ENCODE measurements around the gene CCAR1.
"Not testable (repeated sequence)": the region's sequence is repeated elsewhere in the genome, so short reads cannot be mapped to it uniquely, and the experiment has no call there.

The CCAR1 gene, protein sequence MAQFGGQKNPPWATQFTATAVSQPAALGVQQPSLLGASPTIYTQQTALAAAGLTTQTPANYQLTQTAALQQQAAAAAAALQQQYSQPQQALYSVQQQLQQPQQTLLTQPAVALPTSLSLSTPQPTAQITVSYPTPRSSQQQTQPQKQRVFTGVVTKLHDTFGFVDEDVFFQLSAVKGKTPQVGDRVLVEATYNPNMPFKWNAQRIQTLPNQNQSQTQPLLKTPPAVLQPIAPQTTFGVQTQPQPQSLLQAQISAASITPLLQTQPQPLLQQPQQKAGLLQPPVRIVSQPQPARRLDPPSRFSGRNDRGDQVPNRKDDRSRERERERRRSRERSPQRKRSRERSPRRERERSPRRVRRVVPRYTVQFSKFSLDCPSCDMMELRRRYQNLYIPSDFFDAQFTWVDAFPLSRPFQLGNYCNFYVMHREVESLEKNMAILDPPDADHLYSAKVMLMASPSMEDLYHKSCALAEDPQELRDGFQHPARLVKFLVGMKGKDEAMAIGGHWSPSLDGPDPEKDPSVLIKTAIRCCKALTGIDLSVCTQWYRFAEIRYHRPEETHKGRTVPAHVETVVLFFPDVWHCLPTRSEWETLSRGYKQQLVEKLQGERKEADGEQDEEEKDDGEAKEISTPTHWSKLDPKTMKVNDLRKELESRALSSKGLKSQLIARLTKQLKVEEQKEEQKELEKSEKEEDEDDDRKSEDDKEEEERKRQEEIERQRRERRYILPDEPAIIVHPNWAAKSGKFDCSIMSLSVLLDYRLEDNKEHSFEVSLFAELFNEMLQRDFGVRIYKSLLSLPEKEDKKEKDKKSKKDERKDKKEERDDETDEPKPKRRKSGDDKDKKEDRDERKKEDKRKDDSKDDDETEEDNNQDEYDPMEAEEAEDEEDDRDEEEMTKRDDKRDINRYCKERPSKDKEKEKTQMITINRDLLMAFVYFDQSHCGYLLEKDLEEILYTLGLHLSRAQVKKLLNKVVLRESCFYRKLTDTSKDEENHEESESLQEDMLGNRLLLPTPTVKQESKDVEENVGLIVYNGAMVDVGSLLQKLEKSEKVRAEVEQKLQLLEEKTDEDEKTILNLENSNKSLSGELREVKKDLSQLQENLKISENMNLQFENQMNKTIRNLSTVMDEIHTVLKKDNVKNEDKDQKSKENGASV

GRCh38 chr10:68720793-68721672, at the start of gene CCAR1:
Gene CCAR1, plus strand, starts transcription at chr10:68721239. Its CDS starts 1,266 bp downstream, at chr10:68722505.
- DNase-seq (ENCODE audit: low read depth in 1 of 2, low spot score in 1 of 2) = peak; percentile 93 to 95

DNA sequence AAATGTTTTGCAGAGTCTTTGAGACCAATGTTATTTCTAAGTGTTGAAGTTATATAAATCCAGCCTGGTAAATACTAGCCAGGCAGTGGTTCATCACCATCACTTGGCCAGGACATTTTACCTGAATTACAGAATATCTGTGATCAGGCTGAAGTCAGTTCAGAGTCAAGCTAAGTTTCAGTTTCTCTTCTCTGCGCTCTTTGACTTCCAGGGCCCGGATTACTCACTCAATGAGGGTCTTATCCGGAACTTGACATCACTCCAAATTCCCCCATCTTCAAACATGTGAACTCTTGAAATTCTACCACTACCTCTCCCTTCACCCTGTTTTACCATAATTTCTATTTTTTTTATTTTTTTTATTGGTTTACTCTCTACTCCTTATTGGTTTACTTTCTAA, 36.6 kb upstream of the CCAR1 start:
- DNase-seq (ENCODE audit: low read depth in 1 of 2, low spot score in 1 of 2) = no peak

DNA sequence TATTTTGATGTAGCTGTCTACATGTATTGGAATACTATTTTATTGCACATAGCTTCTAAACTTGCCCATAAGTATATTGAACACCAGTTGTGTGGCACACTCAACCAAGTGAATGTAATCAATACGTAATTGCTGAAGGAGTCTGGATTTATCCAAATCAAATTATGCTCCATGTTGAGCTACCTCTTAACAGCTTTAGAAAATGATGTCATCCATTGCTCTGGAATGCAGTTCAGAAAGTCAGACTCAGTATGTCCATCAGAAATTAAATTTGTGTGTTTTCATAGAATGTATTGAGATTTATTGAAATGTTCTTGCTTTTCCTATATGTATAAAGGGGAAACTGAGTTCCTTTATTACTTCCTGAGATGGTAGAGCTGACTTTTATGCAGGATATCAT, 25.0 kb upstream of the CCAR1 start:
- no peak for DNase-seq (ENCODE audit: low read depth in 1 of 2, low spot score in 1 of 2)

DNA sequence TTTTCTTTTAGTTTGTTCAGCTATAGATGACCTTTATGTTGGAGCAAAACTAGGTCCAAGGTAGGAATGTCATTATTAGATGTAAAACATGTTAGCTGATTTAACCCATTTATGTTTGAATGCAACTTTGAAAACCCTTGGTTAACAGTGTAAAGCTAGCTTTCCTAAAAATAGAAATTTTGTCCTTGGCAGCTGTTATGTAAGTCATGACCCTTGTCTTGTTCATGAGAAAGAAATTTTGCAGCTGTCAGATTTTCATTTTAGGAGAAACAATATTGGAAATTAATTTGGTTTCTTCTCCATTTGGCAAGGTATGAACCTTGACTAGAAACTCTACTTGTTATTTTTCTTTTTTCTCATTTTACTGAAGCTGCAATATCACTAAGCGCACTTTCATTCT, 23.9 kb upstream of the CCAR1 start:
- no peak for DNase-seq (ENCODE audit: low read depth in 1 of 2, low spot score in 1 of 2)

GRCh38 chr10:68700197-68700596, 20.8 kb upstream of the CCAR1 start:
- no peak for DNase-seq (ENCODE audit: low read depth in 1 of 2, low spot score in 1 of 2)

DNA sequence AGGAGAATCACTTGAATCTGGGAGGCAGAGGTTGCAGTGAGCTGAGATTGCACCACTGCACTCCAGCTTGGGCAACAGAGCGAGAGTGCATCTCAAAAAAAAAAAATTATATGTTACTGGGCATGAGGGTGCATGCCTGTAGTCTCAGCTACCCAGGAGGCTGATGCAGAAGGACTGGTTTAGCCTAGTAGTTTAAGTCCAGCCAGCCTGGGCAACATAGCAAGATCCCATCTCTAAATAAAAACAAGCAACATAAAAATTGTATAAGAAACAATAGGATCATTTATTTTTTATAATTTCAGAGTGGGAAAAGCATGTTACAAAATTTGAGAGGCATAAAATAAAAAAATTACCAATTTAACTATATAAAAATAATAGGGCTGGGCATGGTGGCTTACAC, 15.5 kb upstream of the CCAR1 start:
- no peak for DNase-seq (ENCODE audit: low read depth in 1 of 2, low spot score in 1 of 2)

DNA sequence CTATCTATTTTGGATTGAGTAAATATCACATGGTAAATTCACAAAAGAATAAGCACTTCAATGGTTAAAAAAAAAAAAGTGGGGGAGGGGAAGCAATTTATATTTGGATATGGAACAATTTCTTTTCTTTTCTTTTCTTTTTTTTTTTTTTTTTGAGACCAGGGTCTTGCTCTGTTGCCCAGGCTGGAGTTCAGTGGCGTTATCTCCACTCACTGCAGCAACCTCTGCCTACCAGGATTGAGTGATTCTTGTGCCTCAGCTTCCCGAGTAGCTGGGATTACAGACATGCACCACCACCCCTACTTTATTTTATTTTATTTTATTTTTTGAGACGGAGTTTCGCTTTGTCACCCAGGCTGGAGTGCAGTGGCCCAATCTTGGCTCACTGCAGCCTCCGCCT, 12.1 kb upstream of the CCAR1 start:
- not testable (repeated sequence) for DNase-seq (ENCODE audit: low read depth in 1 of 2, low spot score in 1 of 2)

DNA sequence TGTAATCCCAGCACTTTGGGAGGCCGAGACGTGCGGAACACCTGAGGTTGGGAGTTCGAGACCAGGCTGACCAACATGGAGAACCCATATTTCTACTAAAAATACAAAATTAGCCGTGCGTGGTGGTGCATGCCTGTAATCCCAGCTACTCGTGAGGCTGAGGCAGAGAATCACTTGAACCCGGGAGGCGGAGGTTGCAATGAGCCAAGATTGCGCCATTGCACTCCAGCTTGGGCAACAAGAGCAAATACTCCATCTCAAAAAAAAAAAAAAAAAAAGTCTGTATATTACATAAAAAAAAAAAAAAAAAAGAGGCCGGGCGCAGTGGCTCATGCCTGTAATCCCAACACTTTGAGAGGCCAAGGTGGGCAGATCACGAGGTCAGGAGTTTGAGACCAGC, 8.0 kb upstream of the CCAR1 start:
- not testable (repeated sequence) for DNase-seq (ENCODE audit: low read depth in 1 of 2, low spot score in 1 of 2)

- DNase-seq (ENCODE audit: low read depth in 1 of 2, low spot score in 1 of 2) = no peak
Observed at GRCh38 chr10:68717435-68717834, 3.6 kb upstream of the CCAR1 start.

DNA sequence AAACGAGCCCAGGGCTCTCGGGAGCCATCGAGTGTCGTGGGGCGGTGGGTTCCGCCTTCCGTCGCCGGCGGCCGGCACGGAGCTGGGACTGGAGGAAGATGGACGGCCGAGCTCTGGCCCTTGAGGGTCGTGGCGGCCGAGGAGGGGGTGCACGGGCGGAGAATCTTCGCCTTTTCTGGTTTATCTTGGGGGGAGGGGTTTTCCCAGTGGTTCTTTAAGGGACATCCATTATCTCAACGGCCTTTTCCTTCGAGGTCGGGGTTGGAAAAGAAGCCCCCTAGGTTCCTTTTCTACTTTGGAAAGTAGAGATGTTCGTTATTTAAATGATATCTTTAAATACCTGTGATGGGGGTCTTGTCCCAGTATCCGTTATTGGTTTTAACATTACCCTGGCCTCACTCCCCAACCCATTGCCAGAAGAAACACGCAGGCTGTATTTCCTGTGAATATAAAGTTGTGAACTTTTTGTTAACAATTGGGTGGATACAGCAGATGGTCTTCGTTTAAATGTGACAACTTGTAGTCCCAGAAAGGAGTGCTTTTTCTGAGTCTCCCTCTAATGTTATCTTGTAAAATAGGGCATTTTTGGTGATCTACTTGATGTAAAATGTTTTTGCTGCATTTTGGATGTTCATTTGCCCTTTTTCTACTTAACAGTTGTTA, 765 bp downstream of the CCAR1 start:
- DNase-seq (ENCODE audit: low read depth in 1 of 2, low spot score in 1 of 2) = no peak

DNA sequence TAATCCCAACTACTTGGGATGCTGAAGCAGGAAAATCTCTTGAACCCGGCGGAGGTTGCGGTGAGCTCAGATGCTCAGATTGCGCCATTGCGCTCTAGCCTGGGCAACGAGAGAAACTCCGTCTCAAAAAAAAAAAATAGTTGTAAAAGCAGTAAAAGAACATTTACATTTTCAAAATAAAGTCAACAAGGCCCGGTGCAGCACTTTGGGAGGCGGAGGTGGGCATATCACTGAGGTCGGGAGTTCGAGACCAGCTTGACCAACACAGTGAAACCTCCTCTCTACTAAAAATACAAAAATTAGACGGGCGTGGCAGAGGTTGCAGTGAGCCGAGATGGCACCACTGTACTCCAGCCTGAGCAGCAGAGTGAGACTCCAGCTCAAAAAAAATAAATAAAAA, 4.0 kb downstream of the CCAR1 start:
- DNase-seq (ENCODE audit: low read depth in 1 of 2, low spot score in 1 of 2) = no peak

- DNase-seq (ENCODE audit: low read depth in 1 of 2, low spot score in 1 of 2) = no peak
Observed at GRCh38 chr10:68727146-68727545, 6.1 kb downstream of the CCAR1 start.

- no peak for DNase-seq (ENCODE audit: low read depth in 1 of 2, low spot score in 1 of 2)
Observed at GRCh38 chr10:68732651-68733050, 11.6 kb downstream of the CCAR1 start.

DNA sequence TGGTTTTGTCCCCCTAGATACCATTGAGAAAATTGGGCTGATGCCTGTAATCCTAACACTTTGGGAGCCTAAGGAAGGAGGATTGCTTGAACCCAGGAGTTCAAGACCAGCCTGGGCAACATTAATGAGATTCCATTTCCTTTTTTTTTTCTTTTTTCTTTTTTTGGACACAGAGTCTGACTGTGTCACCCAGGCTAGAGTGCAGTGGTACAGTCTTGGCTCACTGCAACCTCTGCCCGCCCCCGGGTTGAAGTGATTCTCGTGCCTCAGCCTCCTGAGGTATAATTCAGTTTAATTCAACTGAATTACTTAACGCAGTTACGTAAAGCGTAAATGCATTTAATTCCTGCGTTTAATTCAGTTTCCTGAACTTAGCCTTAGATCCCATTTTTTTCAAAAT, 13.3 kb downstream of the CCAR1 start:
- no peak for DNase-seq (ENCODE audit: low read depth in 1 of 2, low spot score in 1 of 2)

- no peak for DNase-seq (ENCODE audit: low read depth in 1 of 2, low spot score in 1 of 2)
Observed at GRCh38 chr10:68735119-68735518, 14.1 kb downstream of the CCAR1 start.

- DNase-seq (ENCODE audit: low read depth in 1 of 2, low spot score in 1 of 2) = not testable (repeated sequence)
Observed at GRCh38 chr10:68735739-68736138, 14.7 kb downstream of the CCAR1 start.

DNA sequence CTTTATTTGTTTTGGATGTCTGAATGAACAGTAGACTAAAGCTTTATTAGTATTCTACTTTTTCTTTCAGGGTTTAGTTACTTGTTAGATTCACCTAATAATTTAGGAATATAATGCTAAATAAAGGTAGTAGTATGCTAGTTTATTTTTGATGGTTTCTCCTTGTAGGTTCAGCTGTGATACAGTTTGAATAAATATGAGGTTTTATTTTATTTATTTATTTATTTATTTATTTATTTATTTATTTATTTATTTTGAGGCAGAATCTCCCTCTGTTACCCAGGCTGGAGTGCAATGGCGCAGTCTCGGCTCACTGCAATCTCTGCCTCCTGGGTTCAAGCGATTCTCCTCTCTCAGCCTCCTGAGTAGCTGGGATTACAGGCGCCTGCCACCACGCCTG, 19.6 kb downstream of the CCAR1 start:
- not testable (repeated sequence) for DNase-seq (ENCODE audit: low read depth in 1 of 2, low spot score in 1 of 2)

DNA sequence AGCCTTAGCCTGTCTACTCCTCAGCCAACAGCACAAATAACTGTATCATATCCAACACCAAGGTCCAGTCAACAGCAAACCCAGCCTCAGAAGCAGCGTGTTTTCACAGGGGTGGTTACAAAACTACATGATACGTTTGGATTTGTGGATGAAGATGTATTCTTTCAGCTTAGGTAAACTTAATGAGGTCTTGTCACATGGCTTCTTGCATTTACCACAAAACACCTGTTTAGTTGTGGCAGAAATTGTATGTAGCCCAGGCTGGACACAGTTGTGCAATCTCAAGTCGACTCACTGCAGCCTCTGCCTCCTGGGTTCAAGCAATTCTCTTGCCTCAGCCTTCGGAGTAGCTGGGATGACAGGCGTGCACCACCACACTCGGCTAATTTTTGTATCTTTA, 21.4 kb downstream of the CCAR1 start:
- DNase-seq (ENCODE audit: low read depth in 1 of 2, low spot score in 1 of 2) = no peak

DNA sequence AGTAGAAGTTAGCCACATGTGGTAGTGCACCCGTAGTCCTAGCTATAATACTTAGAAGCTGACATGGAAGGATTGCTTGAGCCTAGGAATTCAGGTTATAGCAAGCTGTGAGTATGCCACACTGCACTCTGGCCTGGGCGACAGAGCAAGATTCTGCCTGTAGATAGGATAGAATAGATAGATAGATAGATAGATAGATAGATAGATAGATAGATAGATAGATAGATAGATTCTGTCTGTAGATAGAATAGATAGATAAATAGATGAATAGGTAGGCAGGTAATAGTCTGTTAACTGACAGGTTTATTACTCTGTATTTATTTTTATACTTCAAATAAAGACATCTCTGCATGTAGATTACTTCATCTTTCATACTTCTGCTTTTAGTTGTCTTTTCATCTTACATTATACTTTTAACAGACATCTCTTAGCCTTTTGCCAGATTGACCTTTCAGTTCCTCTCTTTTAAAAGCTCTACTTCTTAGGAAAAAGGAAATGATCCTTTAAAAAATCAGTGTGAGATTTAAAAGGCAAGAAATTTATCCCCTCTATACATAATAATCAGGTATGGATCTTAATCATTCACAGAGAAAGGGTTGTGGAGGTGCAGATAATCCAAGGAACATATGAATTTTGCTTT, 31.8 kb downstream of the CCAR1 start:
- no peak for DNase-seq (ENCODE audit: low read depth in 1 of 2, low spot score in 1 of 2)

GRCh38 chr10:68756246-68756645, 35.2 kb downstream of the CCAR1 start:
- no peak for DNase-seq (ENCODE audit: low read depth in 1 of 2, low spot score in 1 of 2)

Data from stimulated activated CD4-positive, alpha-beta T cell treated with anti-CD3 and anti-CD28 coated beads, Interleukin-15, amount 100 ng/mL, for 1 hour (primary cell).